22Rv1 (cell line): ENCODE measurements around the gene AUTS2.

ENCODE experiments used
- ZFX ChIP-seq: fragments of 450-650 bp; IDR thresholded peaks from 2 replicates; pipeline ENCODE4 v1.6.1; 2017; ENCODE audit warnings: antibody characterized with exemption, borderline replicate concordance
- TF ChIP-seq, protein P1 (sequence below): fragments of 450-650 bp; IDR thresholded peaks from 2 replicates; pipeline ENCODE4 v1.5.1; 2017; ENCODE audit warnings: mild to moderate bottlenecking

DNA sequence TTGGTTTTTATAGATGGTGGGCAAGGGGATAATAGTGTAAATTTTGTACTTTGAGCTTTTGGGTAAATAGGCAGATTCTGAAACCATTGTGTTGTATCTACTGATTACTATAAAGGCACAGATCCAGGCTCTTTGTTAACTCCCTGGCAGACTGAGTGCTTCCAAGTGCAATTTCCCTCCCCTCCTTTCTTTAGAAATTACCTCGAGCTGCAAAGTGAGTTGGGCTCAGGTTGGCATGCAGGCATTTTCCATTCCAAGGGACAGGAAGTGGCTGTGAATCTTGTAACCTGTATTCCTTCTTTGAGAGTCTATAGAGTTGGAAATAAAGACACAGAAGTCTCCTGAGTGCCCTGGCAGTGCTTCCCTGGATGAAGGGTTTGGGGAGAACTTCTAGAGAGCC, 1039.5 kb downstream of the AUTS2 start:
- TF ChIP-seq, protein P1, sequence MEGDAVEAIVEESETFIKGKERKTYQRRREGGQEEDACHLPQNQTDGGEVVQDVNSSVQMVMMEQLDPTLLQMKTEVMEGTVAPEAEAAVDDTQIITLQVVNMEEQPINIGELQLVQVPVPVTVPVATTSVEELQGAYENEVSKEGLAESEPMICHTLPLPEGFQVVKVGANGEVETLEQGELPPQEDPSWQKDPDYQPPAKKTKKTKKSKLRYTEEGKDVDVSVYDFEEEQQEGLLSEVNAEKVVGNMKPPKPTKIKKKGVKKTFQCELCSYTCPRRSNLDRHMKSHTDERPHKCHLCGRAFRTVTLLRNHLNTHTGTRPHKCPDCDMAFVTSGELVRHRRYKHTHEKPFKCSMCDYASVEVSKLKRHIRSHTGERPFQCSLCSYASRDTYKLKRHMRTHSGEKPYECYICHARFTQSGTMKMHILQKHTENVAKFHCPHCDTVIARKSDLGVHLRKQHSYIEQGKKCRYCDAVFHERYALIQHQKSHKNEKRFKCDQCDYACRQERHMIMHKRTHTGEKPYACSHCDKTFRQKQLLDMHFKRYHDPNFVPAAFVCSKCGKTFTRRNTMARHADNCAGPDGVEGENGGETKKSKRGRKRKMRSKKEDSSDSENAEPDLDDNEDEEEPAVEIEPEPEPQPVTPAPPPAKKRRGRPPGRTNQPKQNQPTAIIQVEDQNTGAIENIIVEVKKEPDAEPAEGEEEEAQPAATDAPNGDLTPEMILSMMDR = no peak
- TF ChIP-seq ZFX = no peak
